Neural cell (in vitro differentiated cells): ENCODE measurements around the gene ALX3.

ENCODE experiments used
- CTCF ChIP-seq: fragments of 450-650 bp; IDR thresholded peaks from 2 replicates; pipeline ENCODE4 v1.5.1; 2014; ENCODE audit warnings: antibody characterized with exemption, mild to moderate bottlenecking, moderate library complexity; ENCODE audit not compliant: poor library complexity, severe bottlenecking
- EP300 ChIP-seq: fragments of 450-650 bp; conservative IDR thresholded peaks from 2 replicates; pipeline ENCODE4 v1.6.1; 2014; ENCODE audit warnings: antibody characterized with exemption, mild to moderate bottlenecking, moderate library complexity; ENCODE audit not compliant: poor library complexity, severe bottlenecking
- EZH2 ChIP-seq: fragments of 200-600, 300-800 bp; shearing (Covaris generic), sonication (generic); IDR thresholded peaks from 2 replicates; pipeline ENCODE4 v1.6.1; 2014; ENCODE audit warnings: antibody characterized with exemption, low read length, borderline replicate concordance, mild to moderate bottlenecking; ENCODE audit not compliant: insufficient read depth, poor library complexity, severe bottlenecking
- POLR2AphosphoS5 ChIP-seq: IDR thresholded peaks from 2 replicates; pipeline ENCODE4 v1.6.1; 2012
- REST ChIP-seq: IDR thresholded peaks from 2 replicates; pipeline ENCODE4 v1.6.1; 2012; ENCODE audit warnings: borderline replicate concordance

- TF ChIP-seq CTCF (no peak), EP300 (no peak), REST (no peak), POLR2AphosphoS5 (no peak), EZH2 (no peak)
Measured at GRCh38 chr1:110064576-110065337, 5.7 kb downstream of the ALX3 start.
